Activated T-cell treated with anti-CD3 and anti-CD28 coated beads, Interleukin-2, amount 50 U/mL, for 48 hours (primary cell): ENCODE measurements around the gene CTAGE6.
"Not testable (repeated sequence)": the region's sequence is repeated elsewhere in the genome, so short reads cannot be mapped to it uniquely, and the experiment has no call there.

ENCODE experiments used
- DNase-seq, 2 experiments: peaks; one replicate each; pipeline ENCODE4 v3.0.0-alpha.2; 2020

Gene CTAGE6

DNA sequence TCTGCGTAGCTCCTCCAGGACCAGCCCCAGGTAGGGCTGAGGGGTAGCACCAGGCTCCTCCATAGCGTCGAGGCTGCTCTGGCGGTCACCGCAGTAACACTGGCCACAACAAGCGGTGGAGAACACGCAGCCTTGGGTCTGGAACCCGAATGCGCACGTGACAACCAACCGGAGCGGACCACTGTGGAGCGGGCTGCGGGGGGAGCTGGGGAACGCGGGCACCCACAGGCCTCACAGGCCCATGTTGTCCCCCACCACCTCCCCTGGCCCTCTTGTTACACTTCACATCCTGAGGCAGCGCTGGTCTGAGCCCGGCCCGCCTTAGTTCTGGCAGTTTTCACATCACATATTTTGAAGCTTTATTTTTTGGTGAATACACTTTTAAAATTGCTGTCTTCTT lies at the start of gene CTAGE6:
TSS of gene CTAGE6 (minus strand) at position 101 of the 400 bp plus-strand sequence. CDS start at position 63, 38 bp downstream.
- not testable (repeated sequence) for DNase-seq

DNA sequence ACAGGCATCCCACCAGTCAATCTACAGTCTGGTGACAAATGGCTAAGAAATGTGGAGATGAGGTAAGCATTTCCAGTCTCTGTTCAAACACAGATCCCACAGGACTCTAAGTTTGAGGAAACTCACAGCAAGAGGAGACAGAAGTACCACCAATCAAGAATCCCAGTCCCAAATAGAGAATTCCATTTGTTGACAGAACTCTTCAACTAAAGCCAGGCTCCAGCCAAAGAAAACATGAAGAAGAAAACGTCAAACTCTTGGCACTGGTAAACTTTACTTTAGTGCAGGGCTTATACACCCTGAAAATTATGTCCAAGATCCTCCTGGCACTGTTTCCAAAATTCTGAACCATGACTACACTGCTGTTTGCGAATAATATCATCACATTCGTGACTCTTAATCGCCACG lies 49.2 kb upstream of the CTAGE6 start:
- DNase-seq: not testable (repeated sequence)

DNA sequence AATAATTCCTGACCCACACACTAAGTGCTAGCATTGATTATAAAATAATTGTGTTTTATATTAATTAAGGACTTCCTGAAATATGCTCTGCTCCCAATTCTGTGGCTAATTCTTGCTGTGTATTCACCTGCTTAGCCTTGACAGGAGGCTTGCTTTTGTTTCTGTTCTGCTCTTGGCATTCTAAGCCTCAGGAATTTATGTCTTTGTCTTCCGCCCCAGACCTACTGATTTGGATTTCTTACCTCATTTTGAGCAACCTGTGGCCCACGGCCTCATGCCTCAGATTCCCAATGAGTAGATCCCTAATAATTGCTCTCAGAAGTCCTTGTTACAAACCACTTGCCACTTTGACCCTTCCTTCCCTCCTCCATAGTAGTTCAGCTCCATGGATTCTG lies 40.4 kb upstream of the CTAGE6 start:
- not testable (repeated sequence) for DNase-seq

- DNase-seq: not testable (repeated sequence)
Measured at GRCh38 chr7:143797119-143797895, 39.8 kb upstream of the CTAGE6 start.

- DNase-seq: not testable (repeated sequence)
Measured at GRCh38 chr7:143795653-143796052, 38.2 kb upstream of the CTAGE6 start.

DNA sequence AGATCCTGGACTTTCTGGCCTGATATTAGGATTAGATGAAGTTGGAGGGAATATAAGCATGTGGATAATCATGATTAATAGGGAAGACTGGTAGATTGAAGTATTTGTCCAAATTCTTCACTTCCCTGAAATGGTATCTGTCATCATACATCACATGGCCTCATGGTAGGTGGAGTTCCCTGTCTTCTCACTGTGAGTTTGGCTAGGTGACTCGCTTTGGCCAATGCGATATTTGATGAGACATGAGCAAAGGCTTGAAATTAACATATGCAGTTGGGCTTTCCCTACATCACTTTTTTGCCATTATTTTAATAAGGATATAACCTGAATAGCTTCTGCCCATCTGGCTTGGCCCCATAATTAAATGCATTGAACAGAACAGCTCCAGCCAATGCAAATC lies 35.1 kb upstream of the CTAGE6 start:
- DNase-seq: peak; percentile 29 to 34

DNA sequence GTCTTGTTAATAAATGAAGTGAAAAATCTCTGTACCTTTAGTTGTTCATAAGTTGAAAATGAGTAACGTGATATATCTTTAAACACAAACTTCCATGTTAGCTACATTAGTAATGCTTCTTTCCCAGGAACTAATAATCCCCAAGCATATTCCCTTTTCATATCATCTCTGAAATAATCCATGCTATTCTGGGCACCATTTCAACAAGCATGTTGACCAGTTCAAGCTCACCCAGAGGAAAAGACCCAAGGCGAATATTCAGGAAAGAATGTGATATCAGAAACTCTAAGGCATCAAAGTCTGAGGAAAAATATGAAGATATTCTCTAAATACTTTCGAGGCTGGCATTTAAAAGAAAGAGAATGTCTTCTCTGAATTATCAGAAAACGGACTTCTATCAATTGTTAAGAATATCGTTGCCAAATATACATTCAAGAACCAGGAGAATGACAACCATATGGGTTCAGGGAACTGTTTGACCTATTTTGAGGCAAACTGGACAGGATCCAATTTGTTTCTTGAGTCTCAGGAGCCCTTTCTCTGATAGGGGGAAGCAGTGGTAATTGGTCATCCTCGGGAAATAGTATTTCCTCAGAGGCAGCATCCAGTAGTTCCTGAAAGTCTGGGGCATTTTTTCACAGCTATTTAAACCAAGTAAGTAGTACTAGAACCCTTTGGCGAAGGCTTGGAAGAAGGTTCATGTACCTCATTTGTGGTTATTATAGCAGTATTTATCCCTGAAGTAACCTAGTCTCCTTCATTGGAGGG lies 28.1 kb upstream of the CTAGE6 start:
- DNase-seq: not testable (repeated sequence)

GRCh38 chr7:143779591-143779990 lies 22.1 kb upstream of the CTAGE6 start:
- not testable (repeated sequence) for DNase-seq

DNA sequence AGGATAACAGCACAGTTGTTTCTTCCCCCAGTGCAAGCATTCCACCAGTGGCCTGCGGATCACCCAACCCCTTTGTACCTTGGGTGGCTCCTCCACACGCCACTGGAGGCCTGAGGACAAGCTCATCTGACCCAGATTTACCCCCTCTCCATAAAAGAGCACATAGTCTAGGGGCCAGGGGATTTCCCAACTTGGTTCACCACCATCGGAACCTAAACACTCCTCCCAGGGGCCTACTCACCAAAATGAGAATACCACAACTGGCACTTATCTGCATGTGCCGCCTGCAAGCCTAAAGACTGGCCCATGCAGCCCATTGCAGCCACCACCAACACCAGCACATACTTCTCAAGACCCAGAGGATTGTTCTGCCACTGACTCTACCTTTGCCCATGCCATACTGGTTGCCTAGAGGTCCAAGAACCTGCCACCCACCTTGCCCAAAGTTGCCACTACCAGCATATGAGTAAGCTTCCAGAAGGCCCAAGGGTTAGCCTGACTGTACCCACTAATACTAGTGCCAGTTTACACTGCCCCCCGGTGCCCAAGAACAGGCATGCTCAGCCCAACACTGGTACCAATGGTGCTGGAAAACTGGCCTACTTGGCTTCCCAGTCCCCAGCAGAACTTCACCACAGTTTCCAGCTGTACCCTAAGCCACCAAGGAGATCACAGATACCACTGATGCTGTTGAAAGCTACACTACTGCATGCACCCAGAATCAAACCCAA lies 15.4 kb upstream of the CTAGE6 start:
- not testable (repeated sequence) for DNase-seq

DNA sequence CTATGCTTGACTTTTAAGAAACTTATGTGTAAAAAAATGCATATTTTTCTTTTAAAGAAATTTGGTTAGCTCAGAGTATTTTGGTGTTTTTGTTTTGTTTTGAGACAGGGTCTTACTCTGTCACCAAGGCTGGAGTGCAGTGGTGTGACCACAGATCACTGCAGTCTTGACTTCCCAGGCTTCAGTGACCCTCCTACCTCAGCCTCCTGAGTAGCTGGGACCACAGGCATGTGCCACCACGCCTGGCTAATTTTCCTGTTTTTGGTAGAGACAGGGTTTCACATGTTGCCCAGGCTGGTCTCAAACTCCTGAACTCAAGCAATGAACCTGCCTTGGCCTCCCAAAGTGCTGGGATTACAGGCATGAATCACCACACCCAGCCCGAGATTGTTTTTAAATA lies 10.0 kb upstream of the CTAGE6 start:
- DNase-seq: not testable (repeated sequence)

DNA sequence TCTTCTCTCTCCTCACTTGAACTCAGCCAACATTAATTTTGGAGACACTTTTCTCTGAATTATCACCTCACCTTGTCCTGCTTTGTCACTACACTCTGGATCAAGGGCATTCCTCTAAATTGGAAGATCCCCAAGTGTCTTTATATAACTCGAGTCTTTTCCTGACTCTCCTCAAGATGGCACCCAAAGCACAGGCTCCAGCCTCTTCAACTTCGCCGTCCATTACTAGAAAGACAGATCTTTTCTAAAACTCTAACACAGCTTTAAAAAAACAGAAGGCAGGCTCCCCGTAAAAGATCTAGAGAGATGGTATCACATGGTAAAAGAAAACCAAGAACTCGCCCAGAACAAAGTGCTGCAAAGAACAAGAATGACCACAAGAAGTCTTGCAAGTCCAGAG lies 8.2 kb upstream of the CTAGE6 start:
- DNase-seq: not testable (repeated sequence)

GRCh38 chr7:143763065-143763464 lies 5.6 kb upstream of the CTAGE6 start:
- DNase-seq: not testable (repeated sequence)

DNA sequence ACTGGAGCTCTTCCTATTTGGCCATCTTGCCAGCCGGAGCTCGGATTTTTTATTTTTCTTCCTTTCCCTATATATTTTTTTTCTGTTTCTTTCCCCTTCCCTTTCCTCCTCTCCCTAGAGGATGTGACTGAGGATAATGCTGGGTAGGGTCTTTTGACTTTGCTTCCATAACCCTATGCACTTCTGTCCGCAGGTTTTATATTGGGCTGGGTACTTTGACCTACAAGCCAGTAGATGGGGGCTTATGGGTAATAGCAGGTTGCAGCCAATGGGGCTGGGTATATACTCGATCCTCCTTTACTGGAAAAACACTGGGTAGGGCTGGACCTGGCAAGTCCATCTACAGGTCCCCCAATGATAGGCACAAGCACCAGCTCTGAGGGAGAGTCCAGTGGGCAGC lies 12.2 kb downstream of the CTAGE6 start:
- DNase-seq: not testable (repeated sequence)

- DNase-seq: not testable (repeated sequence)
Measured at GRCh38 chr7:143737037-143737819, 20.3 kb downstream of the CTAGE6 start.

GRCh38 chr7:143735962-143736361 lies 21.5 kb downstream of the CTAGE6 start:
- no peak for DNase-seq

DNA sequence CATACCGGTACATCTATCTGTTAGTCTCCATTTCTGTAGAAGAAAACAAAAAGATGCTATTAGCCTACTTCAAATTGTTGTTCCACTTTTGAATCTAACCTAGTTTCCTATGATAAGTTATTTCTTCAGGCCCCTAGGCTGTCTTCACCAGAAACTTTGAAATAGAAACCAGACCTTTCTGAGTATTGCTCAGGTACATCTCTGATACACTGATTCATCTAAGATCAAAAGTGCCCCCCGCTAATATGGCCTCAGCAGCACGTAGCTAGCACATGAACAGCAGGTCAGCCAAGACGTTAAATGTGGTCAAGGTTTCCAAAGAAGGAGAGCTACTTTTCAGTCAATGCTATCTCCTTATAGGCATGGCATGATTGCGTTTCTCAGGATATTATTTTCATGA lies 23.6 kb downstream of the CTAGE6 start:
- no peak for DNase-seq

DNA sequence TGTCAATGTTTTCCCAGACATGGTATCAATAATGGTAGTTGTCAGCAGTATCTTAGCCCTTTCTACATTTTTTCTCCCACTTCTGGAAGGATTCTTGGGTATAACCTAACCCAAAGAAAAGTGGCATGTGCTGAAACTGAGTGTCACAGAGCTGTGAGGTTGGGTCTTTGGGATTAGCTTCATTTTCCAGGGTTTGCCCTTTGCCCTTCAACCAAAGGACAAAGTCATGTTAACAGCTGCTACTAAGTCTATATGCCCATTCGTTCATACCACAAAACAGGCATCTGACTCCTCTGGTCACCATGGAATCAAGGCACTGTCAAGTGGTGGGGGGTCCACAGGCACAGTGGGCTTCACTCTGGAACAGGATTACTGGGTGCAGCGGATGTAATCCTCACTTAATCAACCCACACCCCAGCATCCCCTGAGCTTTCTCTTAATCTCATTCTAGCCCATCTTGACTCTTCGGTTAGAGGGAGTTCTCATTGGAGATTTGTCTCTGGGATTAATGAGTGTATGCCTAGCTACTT lies 29.1 kb downstream of the CTAGE6 start:
- DNase-seq: no peak

DNA sequence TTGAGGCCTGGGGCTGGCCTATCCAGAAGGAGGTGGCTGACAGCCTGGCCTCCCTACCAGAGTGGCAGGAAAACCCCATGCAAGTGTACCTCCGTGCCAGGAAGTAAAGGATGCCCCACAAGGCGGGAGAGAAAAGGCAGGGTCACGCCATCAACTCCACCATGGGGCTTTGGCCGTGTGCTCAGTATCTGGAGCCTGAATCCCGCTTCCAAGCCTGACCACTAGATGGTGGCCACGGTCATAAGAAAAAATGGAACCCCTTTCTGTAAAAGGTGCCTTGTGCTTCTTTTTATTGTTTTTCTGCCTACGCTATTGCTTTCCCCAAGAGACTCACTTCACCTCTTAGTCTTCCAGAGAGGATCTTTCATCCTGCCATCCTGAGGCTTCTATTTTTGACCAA lies 29.9 kb downstream of the CTAGE6 start:
- DNase-seq: not testable (repeated sequence)

GRCh38 chr7:143726143-143726542 lies 31.4 kb downstream of the CTAGE6 start:
- not testable (repeated sequence) for DNase-seq

- DNase-seq: not testable (repeated sequence)
Measured at GRCh38 chr7:143720335-143720734, 37.2 kb downstream of the CTAGE6 start.

DNA sequence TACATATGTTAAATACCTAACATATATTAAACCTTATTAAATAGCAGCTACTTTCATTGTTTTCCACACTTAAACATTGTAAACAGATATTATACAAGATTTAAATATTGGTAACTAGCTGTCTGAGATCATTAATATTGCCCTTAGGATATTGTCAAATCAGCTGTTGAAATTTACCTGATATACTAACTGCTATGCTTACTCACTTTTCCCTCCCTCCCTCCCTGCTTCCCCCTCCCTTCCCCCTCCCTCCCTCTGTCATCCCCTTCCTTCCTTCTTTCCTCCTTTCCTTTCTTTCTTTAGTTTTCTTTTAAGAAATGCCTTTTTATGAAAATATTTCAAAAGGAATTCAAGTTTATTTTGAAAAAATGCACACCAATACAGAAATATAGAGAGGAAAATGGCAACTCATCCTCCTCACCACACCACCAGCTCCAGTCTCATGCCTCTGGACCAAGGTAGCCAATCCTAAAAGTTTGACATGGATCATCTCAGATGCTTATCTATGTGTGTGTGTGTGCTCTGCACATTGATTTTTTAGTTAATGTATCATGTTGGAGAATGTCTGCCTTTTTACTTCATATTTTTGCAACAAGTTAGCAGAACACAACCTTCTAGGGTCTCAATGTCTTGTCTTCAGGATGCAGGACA lies 41.8 kb downstream of the CTAGE6 start:
- DNase-seq: not testable (repeated sequence)
